H4 (cell line): ENCODE data around the gene METAP1. TPM values are rescaled to one million over a fixed set of nuclear protein-coding genes. Genes with fewer than 3 reads are reported as not detected.
"Not testable (repeated sequence)": the region's sequence is repeated elsewhere in the genome, so short reads cannot be mapped to it uniquely, and the experiment has no call there.

Source experiments
- DNase-seq: peaks from one replicate; pipeline ENCODE4 v3.0.0-alpha.2; 2015; ENCODE audit warnings: low spot score
- total RNA-seq: library from RNA; depleted of rRNA; stranded (reverse); fragments of >200 nt; shearing (Covaris generic); gene quantifications from 2 replicates; pipeline ENCODE4 v1.2.3, GENCODE V29; 2014; rRNA removed

Gene METAP1
- total RNA-seq, 1 experiment from 2014 or later: 94.6 TPM

DNA sequence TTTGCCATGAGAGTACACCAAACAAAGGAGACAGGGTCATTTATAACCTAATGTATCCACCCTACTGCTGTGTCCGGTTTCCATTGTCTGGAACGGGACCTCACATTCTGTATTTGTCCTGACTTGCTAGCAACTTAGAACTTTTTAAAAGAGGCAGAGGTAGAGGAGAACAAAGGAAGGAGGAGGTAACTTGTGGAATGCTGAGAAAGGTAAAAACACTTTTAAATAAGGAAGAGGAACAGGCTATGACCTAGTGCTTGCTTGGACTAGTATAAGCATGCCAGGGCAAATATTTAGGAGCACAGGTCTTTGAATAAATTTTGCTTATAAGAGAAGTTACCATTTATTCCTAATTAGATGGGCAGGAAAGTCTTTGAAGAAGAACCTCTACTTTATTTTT is 96.3 kb downstream of the METAP1 start:
- DNase-seq: not testable (repeated sequence)

DNA sequence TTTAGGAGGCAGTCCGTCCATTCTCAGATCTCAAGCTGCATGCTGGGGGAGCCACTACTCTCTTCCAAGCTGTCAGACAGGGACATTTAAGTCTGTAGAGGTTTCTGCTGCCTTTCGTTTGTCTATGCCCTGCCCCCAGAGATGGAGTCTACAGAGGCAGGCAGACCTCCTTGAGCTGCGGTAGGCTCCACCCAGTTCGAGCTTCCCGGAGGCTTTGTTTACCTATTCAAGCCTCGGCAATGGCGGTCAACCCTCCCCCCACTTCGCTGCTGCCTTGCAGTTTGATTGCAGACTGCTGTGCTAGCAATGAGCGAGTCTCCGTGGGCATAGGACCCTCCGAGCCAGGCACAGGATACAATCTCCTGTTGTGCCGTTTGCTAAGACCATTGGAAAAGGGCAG is 103.8 kb downstream of the METAP1 start:
- DNase-seq: no peak

DNA sequence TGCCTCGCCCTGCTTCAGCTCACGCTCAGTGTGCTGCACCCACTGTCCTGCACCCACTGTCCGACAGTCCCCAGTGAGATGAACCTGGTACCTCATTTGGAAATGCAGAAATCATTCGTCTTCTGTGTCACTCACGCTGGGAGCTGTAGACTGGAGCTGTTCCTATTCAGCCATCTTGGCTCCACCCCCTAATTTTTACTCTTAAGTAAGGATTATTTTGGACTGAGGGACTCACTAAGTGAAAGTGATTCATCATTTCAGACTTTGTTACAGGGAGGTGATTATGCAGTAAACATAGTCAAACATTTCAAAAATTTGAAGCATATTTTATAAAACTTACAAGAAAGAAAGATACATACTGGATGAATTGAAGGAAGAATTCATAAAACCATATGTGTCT is 104.3 kb downstream of the METAP1 start:
- DNase-seq: not testable (repeated sequence)

DNA sequence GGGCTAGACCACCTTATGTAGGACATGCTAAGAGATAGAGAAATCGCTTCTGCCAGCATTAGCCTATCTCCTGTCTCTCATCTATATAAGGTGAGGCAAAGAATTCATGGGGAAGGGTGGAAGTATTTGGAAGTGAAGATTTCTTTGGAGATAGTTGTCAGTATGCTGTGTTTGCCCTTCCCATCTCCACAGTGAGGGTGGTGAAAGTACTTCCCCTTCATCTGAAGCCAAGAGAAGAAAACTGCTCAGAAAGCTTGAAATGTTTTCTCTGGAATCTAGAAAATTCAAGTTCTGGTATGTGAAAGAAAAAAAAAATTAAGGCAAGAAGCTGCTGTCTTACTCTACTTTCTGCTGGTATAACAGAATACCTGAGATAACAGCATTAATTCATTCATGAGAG is 105.4 kb downstream of the METAP1 start:
- DNase-seq: no peak

- DNase-seq: no peak
Observed at GRCh38 chr4:99102634-99103033, 107.1 kb downstream of the METAP1 start.

DNA sequence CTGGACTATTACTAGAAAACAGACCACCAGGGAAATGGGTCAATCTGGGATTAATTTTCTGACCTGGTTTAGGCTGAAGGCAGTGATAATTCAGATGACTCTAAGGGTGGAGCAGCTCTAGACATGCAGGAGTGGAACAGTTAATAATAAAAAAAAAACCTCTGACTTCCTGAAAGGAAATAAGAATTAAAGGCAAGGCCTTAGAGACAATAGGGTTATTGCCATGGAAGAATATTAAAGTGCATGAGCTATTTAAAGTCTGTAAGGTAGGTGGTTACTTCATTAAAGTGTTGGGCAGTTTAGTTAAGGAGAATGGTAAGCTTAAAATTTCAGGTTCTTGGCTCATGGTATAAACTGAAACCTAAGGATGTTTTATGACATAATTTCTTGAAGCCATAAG is 107.6 kb downstream of the METAP1 start:
- DNase-seq: no peak

DNA sequence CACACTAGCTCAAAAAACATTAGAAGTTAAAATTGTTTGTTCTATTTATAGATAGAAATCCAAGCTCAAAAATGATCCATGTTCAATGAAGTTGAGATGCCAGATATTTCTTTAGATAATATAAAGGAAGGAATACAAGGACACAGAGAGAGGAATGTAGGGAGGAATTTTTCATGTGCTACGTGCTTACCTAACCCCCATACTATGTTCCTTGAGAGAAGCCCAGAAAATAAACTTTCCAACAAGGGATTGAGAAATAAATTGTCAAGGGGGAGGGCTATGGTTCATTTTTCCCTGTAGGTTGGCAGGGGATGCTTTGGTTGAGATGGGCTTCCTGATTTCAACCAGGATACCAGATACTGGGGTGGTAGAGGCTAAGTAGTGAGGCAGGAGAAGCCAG is 108.6 kb downstream of the METAP1 start:
- DNase-seq: no peak

DNA sequence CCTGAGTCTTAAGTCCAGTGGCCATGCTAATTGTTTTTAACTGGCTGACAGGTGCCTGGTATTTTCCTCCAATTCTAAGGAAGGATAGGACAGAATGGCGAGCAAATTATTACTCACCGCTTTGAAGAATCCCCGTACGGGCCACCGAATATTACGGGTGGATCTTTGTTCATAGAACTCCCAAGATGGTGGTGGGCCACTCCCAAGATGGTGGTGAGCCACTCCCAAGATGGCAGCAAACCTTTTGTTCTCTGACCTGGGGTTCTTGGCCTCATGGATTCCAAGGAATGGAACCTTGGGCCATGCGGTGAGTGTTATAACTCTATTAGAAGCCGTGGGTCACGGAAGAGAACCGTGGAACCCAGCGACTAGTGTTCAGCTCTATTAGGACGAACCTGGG is 113.8 kb downstream of the METAP1 start:
- DNase-seq: not testable (repeated sequence)

Other genes with a start within 250 kb of the METAP1 start
- gene EIF4E, start 66.6 kb upstream of the METAP1 start, total RNA-seq: 232 and 242 TPM in 2 replicates
- gene ADH5, start 93.1 kb downstream of the METAP1 start, total RNA-seq: 199 and 221 TPM in 2 replicates
- gene ADH4, start 148.6 kb downstream of the METAP1 start, total RNA-seq: not detected in 2 replicates
- gene ADH6, start 223.5 kb downstream of the METAP1 start, total RNA-seq: not detected in 2 replicates